Measurements from ENCODE around the gene CORO2A. TPM values are rescaled to one million over a fixed set of nuclear protein-coding genes. Genes with fewer than 3 reads are reported as not detected.
"Not testable (repeated sequence)": the region's sequence is repeated elsewhere in the genome, so short reads cannot be mapped to it uniquely, and the experiment has no call there.

The CORO2A gene
- polyA plus RNA-seq, 1 of the 3 experiments (the other 2 are of a cell fraction) = 2.3 TPM

DNA sequence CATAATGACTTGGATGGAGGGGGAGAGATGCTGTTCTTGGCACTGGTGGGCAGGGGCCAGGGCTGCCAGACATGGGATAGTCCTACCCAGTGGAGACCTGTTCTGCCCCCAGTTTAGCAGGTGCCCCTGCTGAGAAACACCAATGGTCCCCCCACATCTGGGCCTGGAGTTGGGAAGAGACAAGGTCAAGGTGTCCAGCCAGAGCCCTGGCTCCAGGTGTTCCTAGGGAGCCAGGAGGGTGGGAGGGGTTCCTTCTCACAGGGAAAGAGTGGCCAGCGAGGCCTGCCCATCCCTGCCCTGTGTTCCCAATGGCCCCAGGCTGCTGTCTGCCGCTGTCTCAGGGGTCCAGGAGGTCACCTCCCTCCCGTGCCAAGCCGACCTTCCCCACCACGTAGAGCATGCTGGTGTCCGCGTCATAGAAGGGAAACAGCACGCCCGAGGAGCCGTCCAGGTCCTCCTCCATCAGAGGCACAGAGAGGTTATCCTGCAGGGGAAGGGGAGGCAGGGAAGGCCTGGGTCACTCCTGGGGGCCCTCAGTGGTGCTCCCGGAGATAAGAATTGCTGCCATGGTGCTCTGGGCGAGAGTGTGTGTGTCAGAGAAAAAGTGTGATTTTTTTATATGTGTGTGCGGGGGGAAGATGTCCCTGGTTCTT lies 61.7 kb downstream of the CORO2A start:
- Histone ChIP-seq H3F3A (replicated peaks; ENCODE audit: insufficient read depth) (no peaks in the 10 kb centered on the region), H2AFZ (ENCODE audit: low read depth) (no peak overlapping the region), H3K79me2 (ENCODE audit: insufficient read depth) (no peaks in the 10 kb centered on the region), H3K9me3 (no peaks in the 10 kb centered on the region), H3K27ac (ENCODE audit: low read depth in 2 of 2, low read length in 1 of 2) (no peak overlapping the region), H4K20me1 (ENCODE audit: insufficient read depth) (no peaks in the 10 kb centered on the region), H3K4me1 (ENCODE audit: control insufficient read depth in 1 of 2, insufficient read depth in 2 of 2, low read depth in 1 of 2, low read length in 1 of 2) (no peaks in the 10 kb centered on the region), H3K36me3 (replicated peaks in 1 of 2; ENCODE audit: control insufficient read depth in 1 of 2, insufficient read depth in 2 of 2, low read length in 1 of 2) (no peaks in the 10 kb centered on the region), H3K27me3 (ENCODE audit: insufficient read depth) (no peaks in the 10 kb centered on the region), H3K4me3 (ENCODE audit: low read depth in 2 of 2, low read length in 1 of 2) (no peak overlapping the region), H3K4me2 (no peak overlapping the region), H3K9ac (no peak overlapping the region), H3K9me2 (no peaks in the 10 kb centered on the region)
- DNase-seq = no peak
- TF ChIP-seq, protein P1, sequence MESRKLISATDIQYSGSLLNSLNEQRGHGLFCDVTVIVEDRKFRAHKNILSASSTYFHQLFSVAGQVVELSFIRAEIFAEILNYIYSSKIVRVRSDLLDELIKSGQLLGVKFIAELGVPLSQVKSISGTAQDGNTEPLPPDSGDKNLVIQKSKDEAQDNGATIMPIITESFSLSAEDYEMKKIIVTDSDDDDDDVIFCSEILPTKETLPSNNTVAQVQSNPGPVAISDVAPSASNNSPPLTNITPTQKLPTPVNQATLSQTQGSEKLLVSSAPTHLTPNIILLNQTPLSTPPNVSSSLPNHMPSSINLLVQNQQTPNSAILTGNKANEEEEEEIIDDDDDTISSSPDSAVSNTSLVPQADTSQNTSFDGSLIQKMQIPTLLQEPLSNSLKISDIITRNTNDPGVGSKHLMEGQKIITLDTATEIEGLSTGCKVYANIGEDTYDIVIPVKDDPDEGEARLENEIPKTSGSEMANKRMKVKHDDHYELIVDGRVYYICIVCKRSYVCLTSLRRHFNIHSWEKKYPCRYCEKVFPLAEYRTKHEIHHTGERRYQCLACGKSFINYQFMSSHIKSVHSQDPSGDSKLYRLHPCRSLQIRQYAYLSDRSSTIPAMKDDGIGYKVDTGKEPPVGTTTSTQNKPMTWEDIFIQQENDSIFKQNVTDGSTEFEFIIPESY (IDR thresholded peaks at IDR 0.05; ENCODE audit: borderline replicate concordance, low read depth) = no peak
- TF ChIP-seq ELF1 (IDR thresholded peaks at IDR 0.05) = no peak
- no peak for TF ChIP-seq MXI1 (IDR thresholded peaks at IDR 0.05; ENCODE audit: low read depth, low read length)
- TF ChIP-seq MEF2A (IDR thresholded peaks at IDR 0.05; ENCODE audit: borderline replicate concordance, low read depth) = no peak
- no peak for TF ChIP-seq CHD2 (IDR thresholded peaks at IDR 0.05; ENCODE audit: low read length, partially characterized antibody)
- TF ChIP-seq EP300 (IDR thresholded peaks at IDR 0.05; ENCODE audit: borderline replicate concordance in 1 of 2, low read depth in 1 of 2, low read length in 1 of 2) = no peak
- TF ChIP-seq, protein P2, sequence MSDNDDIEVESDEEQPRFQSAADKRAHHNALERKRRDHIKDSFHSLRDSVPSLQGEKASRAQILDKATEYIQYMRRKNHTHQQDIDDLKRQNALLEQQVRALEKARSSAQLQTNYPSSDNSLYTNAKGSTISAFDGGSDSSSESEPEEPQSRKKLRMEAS (IDR thresholded peaks at IDR 0.05; ENCODE audit: low read depth) = no peak
- no peak for TF ChIP-seq RAD21 (IDR thresholded peaks at IDR 0.05; ENCODE audit: low read length)
- TF ChIP-seq, protein P3, sequence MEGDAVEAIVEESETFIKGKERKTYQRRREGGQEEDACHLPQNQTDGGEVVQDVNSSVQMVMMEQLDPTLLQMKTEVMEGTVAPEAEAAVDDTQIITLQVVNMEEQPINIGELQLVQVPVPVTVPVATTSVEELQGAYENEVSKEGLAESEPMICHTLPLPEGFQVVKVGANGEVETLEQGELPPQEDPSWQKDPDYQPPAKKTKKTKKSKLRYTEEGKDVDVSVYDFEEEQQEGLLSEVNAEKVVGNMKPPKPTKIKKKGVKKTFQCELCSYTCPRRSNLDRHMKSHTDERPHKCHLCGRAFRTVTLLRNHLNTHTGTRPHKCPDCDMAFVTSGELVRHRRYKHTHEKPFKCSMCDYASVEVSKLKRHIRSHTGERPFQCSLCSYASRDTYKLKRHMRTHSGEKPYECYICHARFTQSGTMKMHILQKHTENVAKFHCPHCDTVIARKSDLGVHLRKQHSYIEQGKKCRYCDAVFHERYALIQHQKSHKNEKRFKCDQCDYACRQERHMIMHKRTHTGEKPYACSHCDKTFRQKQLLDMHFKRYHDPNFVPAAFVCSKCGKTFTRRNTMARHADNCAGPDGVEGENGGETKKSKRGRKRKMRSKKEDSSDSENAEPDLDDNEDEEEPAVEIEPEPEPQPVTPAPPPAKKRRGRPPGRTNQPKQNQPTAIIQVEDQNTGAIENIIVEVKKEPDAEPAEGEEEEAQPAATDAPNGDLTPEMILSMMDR (IDR thresholded peaks at IDR 0.05) = no peak
- TF ChIP-seq RCOR1 (IDR thresholded peaks at IDR 0.05; ENCODE audit: low read length) = no peak
- TF ChIP-seq SMC3 (IDR thresholded peaks at IDR 0.05; ENCODE audit: low read depth, low read length) = no peak
- TF ChIP-seq RFX5 (IDR thresholded peaks at IDR 0.05; ENCODE audit: low read length) = no peak
- TF ChIP-seq TAF1 (IDR thresholded peaks at IDR 0.05; ENCODE audit: borderline replicate concordance, low read depth, low read length) = no peak
- ChIA-PET POLR2A (no interaction called here), CTCF (interaction anchor here (0.9 to 1.1 kb wide), 2 partner anchors 11 to 46 kb away, joined by 3 read pairs; partner anchors contain the start of gene TRIM14)
- 80% methylated on average over 7 of the region's 13 CpGs for WGBS (ENCODE audit: low lambda C conversion rate)

DNA sequence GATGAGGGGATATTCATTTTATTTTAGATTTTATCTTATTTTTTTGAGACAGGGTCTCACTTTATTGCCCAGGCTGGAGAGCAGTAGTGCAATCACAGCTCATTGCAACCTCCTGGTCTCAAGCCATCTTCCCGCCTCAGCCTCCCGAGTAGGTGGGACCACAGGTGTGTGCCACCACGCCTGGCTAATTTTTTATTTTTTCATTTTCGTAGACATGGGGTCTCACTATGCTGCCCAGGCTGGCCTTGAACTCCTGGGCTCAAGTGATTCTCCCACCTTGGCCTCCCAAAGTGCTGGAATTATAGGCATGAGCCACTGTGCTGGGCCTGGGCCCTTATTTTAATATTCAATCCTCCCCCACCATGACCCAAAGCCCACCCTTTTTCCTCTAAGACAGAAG lies 62.4 kb downstream of the CORO2A start:
- H3K4me2 ChIP-seq; H3K4me3 ChIP-seq (ENCODE audit: low read depth in 2 of 2, low read length in 1 of 2); H3K4me1 ChIP-seq (ENCODE audit: control insufficient read depth in 1 of 2, insufficient read depth in 2 of 2, low read depth in 1 of 2, low read length in 1 of 2); H2AFZ ChIP-seq (ENCODE audit: low read depth); H3F3A ChIP-seq (replicated peaks; ENCODE audit: insufficient read depth); H3K27ac ChIP-seq (ENCODE audit: low read depth in 2 of 2, low read length in 1 of 2); H3K9me3 ChIP-seq; H4K20me1 ChIP-seq (ENCODE audit: insufficient read depth); H3K27me3 ChIP-seq (ENCODE audit: insufficient read depth); H3K79me2 ChIP-seq (ENCODE audit: insufficient read depth); H3K9me2 ChIP-seq; H3K36me3 ChIP-seq (replicated peaks in 1 of 2; ENCODE audit: control insufficient read depth in 1 of 2, insufficient read depth in 2 of 2, low read length in 1 of 2); POLR2A ChIA-PET; DNase-seq; H3K9ac ChIP-seq: not testable (repeated sequence)
- WGBS (ENCODE audit: low lambda C conversion rate) = 83% methylated on average over 4 of the region's 4 CpGs
- CTCF ChIA-PET = interaction anchor here (1.1 to 1.6 kb wide), 2 partner anchors 11 kb away, joined by 3 to 9 read pairs; partner anchors contain the start of gene TRIM14
